Vagina (tissue), 2 donors: Measurements from ENCODE around the gene CCDC87. TPM values are rescaled to one million over a fixed set of nuclear protein-coding genes. Genes with fewer than 3 reads are reported as not detected.
A peak's percentile ranks its signal among the peaks of the same experiment; 100 is the strongest.
"Not testable (repeated sequence)": the region's sequence is repeated elsewhere in the genome, so short reads cannot be mapped to it uniquely, and the experiment has no call there.

ENCODE experiments used
- DNase-seq, 2 donors: peaks; one replicate each; pipeline ENCODE4 v3.0.0-alpha.2; 2017; ENCODE audit errors: extremely low spot score in 2 of 2
- H3K27ac ChIP-seq: fragments of 200-600 bp; sonication (generic); one replicate; pipeline ENCODE4 v1.5.1; 2019
- H3K27me3 ChIP-seq: fragments of 200-600 bp; sonication (generic); one replicate; pipeline ENCODE4 v1.5.1; 2019
- H3K36me3 ChIP-seq, 2 donors: fragments of 200-600 bp; sonication (generic); one replicate each; pipeline ENCODE4 v1.5.1; 2017 to 2019
- H3K4me1 ChIP-seq: fragments of 200-600 bp; sonication (generic); one replicate; pipeline ENCODE4 v1.5.1; 2019
- H3K4me3 ChIP-seq, 2 donors: fragments of 200-600 bp; sonication (generic); 1 replicate in 1 of 2; 2 replicates in 1 of 2; pipeline ENCODE4 v1.5.1; 2016 to 2019
- H3K9me3 ChIP-seq: fragments of 200-600 bp; sonication (generic); one replicate; pipeline ENCODE4 v1.5.1; 2019
- CTCF ChIP-seq, 3 experiments: fragments of 450-650 bp in 2 of 3; fragments of 200-600 bp in 1 of 3; sonication (generic) in 1 of 3; IDR thresholded peaks; one replicate each; pipeline ENCODE4 v1.5.1; 2017 to 2019; ENCODE audit warnings: antibody characterized with exemption in 3 of 3, mild to moderate bottlenecking in 2 of 3, moderate library complexity in 2 of 3
- POLR2A ChIP-seq, 2 donors: fragments of 450-650 bp; IDR thresholded peaks; one replicate each; pipeline ENCODE4 v1.6.1; 2017; ENCODE audit warnings: antibody characterized with exemption in 2 of 2, mild to moderate bottlenecking in 2 of 2, moderate library complexity in 2 of 2
- POLR2AphosphoS5 ChIP-seq, 2 donors: sonication (generic); formaldehyde crosslinking; IDR thresholded peaks; one replicate each; pipeline ENCODE4 v1.9.0; 2017; ENCODE audit warnings: antibody characterized with exemption in 2 of 2, mild to moderate bottlenecking in 2 of 2, low read depth in 1 of 2; ENCODE audit not compliant: insufficient read depth in 1 of 2
- intact Hi-C: fragments of 100-400 bp; cut with DNase I; formaldehyde crosslinking; loops from one replicate; pipeline ENCODE4 v1.15.1; 2023
- total RNA-seq: library from RNA; depleted of rRNA; stranded (reverse); fragments of >200 nt; gene quantifications from one replicate; pipeline ENCODE4 v1.2.3, GENCODE V29; 2016

Gene CCDC87
- total RNA-seq, 1 donor from 2014 or later: 0.74 TPM

- Histone ChIP-seq H3K9me3 (no peaks in the 10 kb centered on the region), H3K36me3 (no peaks in the 10 kb centered on the region), H3K4me1 (peaks cover 32% of the 10 kb centered on the region), H3K4me3 (peak overlapping the region; percentile 52 to 86), H3K27ac (peak overlapping the region; percentile 68), H3K27me3 (no peaks in the 10 kb centered on the region)
- intact Hi-C loops: no loop called here
- no peak for DNase-seq
- TF ChIP-seq POLR2AphosphoS5 (IDR thresholded peaks at IDR 0.05; ENCODE audit: insufficient read depth in 1 of 2, low read depth in 1 of 2): peak in 1 of 2 donors; percentile 58
- TF ChIP-seq POLR2A (IDR thresholded peaks at IDR 0.05): no peak
Observed at GRCh38 chr11:66593303-66593635, 406 bp upstream of the CCDC87 start.

GRCh38 chr11:66591175-66591574, 1.7 kb downstream of the CCDC87 start:
- Histone ChIP-seq H3K27me3 (no peaks in the 10 kb centered on the region), H3K4me3 (no peak overlapping the region), H3K9me3 (no peaks in the 10 kb centered on the region), H3K36me3 (no peaks in the 10 kb centered on the region), H3K27ac (no peak overlapping the region), H3K4me1 (peaks cover 32% of the 10 kb centered on the region)
- intact Hi-C loops: no loop called here
- TF ChIP-seq POLR2A (IDR thresholded peaks at IDR 0.05) (no peak), POLR2AphosphoS5 (IDR thresholded peaks at IDR 0.05; ENCODE audit: insufficient read depth in 1 of 2, low read depth in 1 of 2) (no peak), CTCF (IDR thresholded peaks at IDR 0.05) (no peak)
- no peak for DNase-seq

GRCh38 chr11:66589996-66590675, 2.7 kb downstream of the CCDC87 start:
- TF ChIP-seq CTCF (IDR thresholded peaks at IDR 0.05) (no peak), POLR2A (IDR thresholded peaks at IDR 0.05) (no peak), POLR2AphosphoS5 (IDR thresholded peaks at IDR 0.05; ENCODE audit: insufficient read depth in 1 of 2, low read depth in 1 of 2) (no peak)
- H3K4me3 ChIP-seq: no peak overlapping the region

GRCh38 chr11:66589315-66589714, 3.5 kb downstream of the CCDC87 start:
- H3K9me3 ChIP-seq, H3K4me3 ChIP-seq, H3K27me3 ChIP-seq, DNase-seq, H3K36me3 ChIP-seq, H3K27ac ChIP-seq, intact Hi-C loops: not testable (repeated sequence)
- H3K4me1 ChIP-seq: peaks cover 19% of the 10 kb centered on the region

More at GRCh38 chr11:66589996-66590675, 2.7 kb downstream of the CCDC87 start:
- no peak for DNase-seq
- Histone ChIP-seq H3K9me3 (no peaks in the 10 kb centered on the region), H3K27me3 (no peaks in the 10 kb centered on the region), H3K4me1 (peaks cover 26% of the 10 kb centered on the region), H3K27ac (no peak overlapping the region), H3K36me3 (no peaks in the 10 kb centered on the region)
- intact Hi-C loops: no loop called here

- Histone ChIP-seq H3K27ac (no peak overlapping the region), H3K9me3 (no peaks in the 10 kb centered on the region), H3K4me1 (no peaks in the 10 kb centered on the region), H3K27me3 (no peaks in the 10 kb centered on the region), H3K4me3 (no peak overlapping the region), H3K36me3 (no peaks in the 10 kb centered on the region)
- no peak for DNase-seq
- intact Hi-C loops: no loop called here
- TF ChIP-seq CTCF (IDR thresholded peaks at IDR 0.05) (no peak), POLR2A (IDR thresholded peaks at IDR 0.05) (no peak), POLR2AphosphoS5 (IDR thresholded peaks at IDR 0.05; ENCODE audit: insufficient read depth in 1 of 2, low read depth in 1 of 2) (no peak)
Observed at GRCh38 chr11:66586136-66586535, 6.7 kb downstream of the CCDC87 start.

- H3K27me3 ChIP-seq, H3K36me3 ChIP-seq, intact Hi-C loops, H3K9me3 ChIP-seq, H3K4me1 ChIP-seq, DNase-seq, H3K27ac ChIP-seq, H3K4me3 ChIP-seq: not testable (repeated sequence)
Observed at GRCh38 chr11:66585447-66585846, 7.4 kb downstream of the CCDC87 start.

GRCh38 chr11:66582565-66583147, 10.2 kb downstream of the CCDC87 start:
- H3K4me1 ChIP-seq, intact Hi-C loops, H3K9me3 ChIP-seq, H3K4me3 ChIP-seq, H3K27ac ChIP-seq, H3K27me3 ChIP-seq, DNase-seq, H3K36me3 ChIP-seq: not testable (repeated sequence)
